Measurements from ENCODE around the gene PLCB3.

- no peak for TF ChIP-seq POLR2A (IDR thresholded peaks at IDR 0.05)
- no peak for TF ChIP-seq CTCF (IDR thresholded peaks at IDR 0.05)
- TF ChIP-seq POLR2AphosphoS5 (IDR thresholded peaks at IDR 0.05), result no peak
- TF ChIP-seq EP300 (IDR thresholded peaks at IDR 0.05), result no peak
Measured at GRCh38 chr11:64287676-64288352, 36.5 kb downstream of the PLCB3 start.

Data from upper lobe of left lung (tissue), 4 donors.